ENCODE results near the gene VPS13D. TPM values are rescaled to one million over a fixed set of nuclear protein-coding genes. Genes with fewer than 3 reads are reported as not detected.
A peak's percentile ranks its signal among the peaks of the same experiment; 100 is the strongest.

The VPS13D gene
- polyA plus RNA-seq, 3 donors from 2014 or later: 4.2 to 9.9 (median 6.6) TPM

DNA sequence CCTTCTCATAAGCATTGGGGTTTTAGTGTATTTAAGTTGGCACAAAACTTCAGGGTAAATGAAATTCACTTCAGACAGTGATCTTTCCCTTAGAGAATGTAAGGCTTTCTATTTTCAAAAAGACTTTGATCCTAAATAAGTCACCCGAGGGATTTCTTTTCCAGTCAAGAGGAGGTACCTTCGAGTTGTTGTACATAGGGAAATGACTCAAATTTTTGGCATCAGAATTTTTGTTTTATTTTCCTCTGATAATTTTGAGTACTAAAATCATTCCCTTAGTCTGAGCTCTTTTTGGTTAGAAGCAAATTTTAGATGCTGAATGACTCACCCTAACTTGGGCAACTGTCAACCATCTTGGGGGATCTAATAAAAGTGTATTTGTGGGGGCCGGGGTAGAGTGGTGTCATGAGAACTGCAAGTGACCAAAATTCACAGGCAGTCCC, 194.3 kb downstream of the VPS13D start:
- Mint-ChIP-seq H3K27ac (peak overlapping the region; percentile 46 to 70 (median 62)), H3K4me1 (peaks cover 37 to 43% of the 10 kb centered on the region in 2 donors), H3K9me3 (no peaks in the 10 kb centered on the region), H3K4me3 (peak overlapping the region in 1 of 5 donors; percentile 11), H3K27me3 (ENCODE audit: low read depth in 3 of 3) (peaks cover 0 to 2% (median 0%) of the 10 kb centered on the region in 3 donors), H3K36me3 (peaks cover 3 to 27% (median 22%) of the 10 kb centered on the region in 3 donors)
- DNase-seq: no peak

DNA sequence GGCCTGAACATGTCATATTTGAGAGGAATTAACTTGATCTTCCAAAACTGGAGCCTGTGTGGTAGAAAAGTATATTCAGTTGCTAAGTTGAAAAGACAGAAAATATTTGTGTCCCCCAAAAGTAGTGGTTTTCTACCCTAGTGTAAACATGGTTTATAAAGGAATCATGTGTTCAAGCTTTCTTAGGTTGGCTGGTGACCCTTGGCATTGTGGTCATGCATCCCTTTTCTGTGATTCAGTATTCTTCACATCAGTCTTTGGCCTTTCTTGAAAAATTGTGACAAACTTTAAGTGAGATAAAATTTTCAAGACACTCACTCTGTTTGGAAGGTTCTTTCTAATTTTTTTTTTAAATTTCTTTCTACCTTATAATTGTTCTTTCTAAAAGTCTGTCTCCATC, 195.0 kb downstream of the VPS13D start:
- H3K9me3 Mint-ChIP-seq: no peaks in the 10 kb centered on the region
- H3K27me3 Mint-ChIP-seq (ENCODE audit: low read depth in 3 of 3): peaks cover 0 to 2% (median 0%) of the 10 kb centered on the region in 3 donors
- H3K27ac Mint-ChIP-seq: peak overlapping the region in 4 of 6 donors; percentile 46 to 70 (median 58)
- H3K4me1 Mint-ChIP-seq: peaks cover 37 to 43% of the 10 kb centered on the region in 2 donors
- H3K4me3 Mint-ChIP-seq: no peak overlapping the region
- H3K36me3 Mint-ChIP-seq: peaks cover 3 to 22% (median 17%) of the 10 kb centered on the region in 3 donors
- DNase-seq: no peak

DNA sequence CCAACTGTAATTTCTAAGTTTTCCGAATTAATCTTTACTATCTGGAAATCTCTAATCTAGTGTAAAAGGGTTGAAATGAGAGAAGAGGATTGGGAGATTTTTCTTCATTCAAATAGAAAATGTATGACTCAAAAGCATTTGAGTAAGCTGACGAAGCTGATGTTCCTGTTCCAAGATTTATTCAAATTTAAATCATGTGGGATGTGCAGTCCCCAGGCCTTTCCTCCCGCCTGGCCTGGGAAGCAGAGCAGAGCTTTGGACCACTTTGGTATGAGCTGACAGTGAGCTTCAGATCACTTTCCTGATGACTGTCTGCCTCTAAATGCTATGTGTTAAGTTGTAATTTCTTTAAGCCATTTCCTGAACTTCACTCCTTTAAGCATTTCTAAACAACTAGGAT, 196.2 kb downstream of the VPS13D start:
- no peaks in the 10 kb centered on the region for H3K9me3 Mint-ChIP-seq
- H3K27me3 Mint-ChIP-seq (ENCODE audit: low read depth in 3 of 3): peaks cover 0 to 2% (median 0%) of the 10 kb centered on the region in 3 donors
- H3K4me1 Mint-ChIP-seq: peaks cover 33 to 37% of the 10 kb centered on the region in 2 donors
- DNase-seq: no peak
- no peak overlapping the region for H3K4me3 Mint-ChIP-seq
- H3K36me3 Mint-ChIP-seq: peaks cover 3 to 22% (median 17%) of the 10 kb centered on the region in 3 donors
- H3K27ac Mint-ChIP-seq: no peak overlapping the region

DNA sequence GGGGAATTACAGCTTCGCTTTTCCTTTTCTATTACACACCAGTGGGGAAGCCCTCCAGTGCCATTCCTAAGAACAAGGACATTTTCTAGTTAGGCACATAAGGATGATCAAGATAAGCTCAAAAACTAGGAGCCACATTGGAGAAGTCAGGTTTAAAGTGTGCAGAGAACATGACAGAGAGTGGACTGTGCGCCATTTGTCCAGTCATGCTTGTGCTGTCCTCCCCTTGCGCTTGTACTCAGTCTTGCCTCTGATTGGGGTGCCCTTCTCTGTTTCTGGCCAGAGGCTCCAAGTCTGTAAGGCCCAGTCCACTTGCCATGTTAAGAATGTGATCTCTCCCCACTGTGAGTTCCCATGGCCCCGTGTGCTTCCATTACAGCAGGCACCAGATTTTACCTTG, 198.5 kb downstream of the VPS13D start:
- no peaks in the 10 kb centered on the region for H3K9me3 Mint-ChIP-seq
- H3K4me1 Mint-ChIP-seq: peaks cover 26 to 27% of the 10 kb centered on the region in 2 donors
- H3K27ac Mint-ChIP-seq: peak overlapping the region in 1 of 6 donors; percentile 31
- H3K36me3 Mint-ChIP-seq: peaks cover 3 to 13% (median 12%) of the 10 kb centered on the region in 3 donors
- DNase-seq: no peak
- H3K27me3 Mint-ChIP-seq (ENCODE audit: low read depth in 3 of 3): peaks cover 0 to 2% (median 2%) of the 10 kb centered on the region in 3 donors
- H3K4me3 Mint-ChIP-seq: no peak overlapping the region

DNA sequence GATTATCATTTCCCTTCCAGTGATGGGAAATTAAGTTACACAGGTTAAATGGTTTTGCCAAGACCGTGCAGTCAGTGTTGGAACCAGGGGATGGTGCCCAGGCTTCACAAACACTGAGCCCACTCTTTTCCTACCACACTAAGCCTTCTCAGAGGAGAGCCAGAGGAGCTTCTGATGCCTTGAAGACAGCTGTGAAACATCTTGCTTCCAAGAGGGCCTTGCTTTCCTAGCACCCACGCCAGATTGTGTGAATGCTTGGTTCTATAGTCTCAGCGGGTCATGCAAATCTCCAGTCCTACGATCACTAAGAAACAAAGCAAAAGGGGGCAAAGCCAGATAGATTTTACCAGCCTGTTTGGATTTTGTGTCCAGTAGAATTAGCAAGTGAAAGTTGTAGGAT, 200.7 kb downstream of the VPS13D start:
- H3K9me3 Mint-ChIP-seq: no peaks in the 10 kb centered on the region
- no peak overlapping the region for H3K27ac Mint-ChIP-seq
- H3K4me1 Mint-ChIP-seq: peaks cover 30 to 32% of the 10 kb centered on the region in 2 donors
- no peak for DNase-seq
- no peak overlapping the region for H3K4me3 Mint-ChIP-seq
- peaks cover 3 to 13% (median 12%) of the 10 kb centered on the region in 3 donors for H3K36me3 Mint-ChIP-seq
- H3K27me3 Mint-ChIP-seq (ENCODE audit: low read depth in 3 of 3): peaks cover 4 to 9% (median 5%) of the 10 kb centered on the region in 3 donors

DNA sequence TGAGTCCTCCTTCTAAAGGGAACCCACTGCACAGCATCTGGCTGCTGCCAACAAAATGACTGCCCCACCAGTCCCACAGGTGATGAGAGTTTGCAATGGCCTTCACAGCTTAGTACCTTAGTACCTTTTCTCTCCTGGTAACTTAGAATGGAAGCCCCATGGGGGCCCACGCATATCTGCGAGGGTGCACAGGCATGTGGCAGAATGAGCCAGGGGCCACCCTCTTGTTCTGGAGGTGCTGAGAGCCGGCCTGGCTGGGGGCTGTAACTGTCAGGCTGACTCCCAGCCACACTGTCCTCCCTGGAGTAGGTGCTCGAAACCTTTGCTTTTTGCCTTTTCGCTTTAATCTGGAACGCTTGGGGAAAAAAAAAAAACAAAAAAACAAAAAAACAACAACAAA, 203.1 kb downstream of the VPS13D start:
- H3K36me3 Mint-ChIP-seq: peaks cover 3 to 9% (median 9%) of the 10 kb centered on the region in 3 donors
- H3K4me1 Mint-ChIP-seq: peaks cover 54 to 56% of the 10 kb centered on the region in 2 donors
- peak overlapping the region in 4 of 5 donors; percentile 61 to 85 (median 73) for H3K4me3 Mint-ChIP-seq
- H3K9me3 Mint-ChIP-seq: no peaks in the 10 kb centered on the region
- H3K27me3 Mint-ChIP-seq (ENCODE audit: low read depth in 3 of 3): peaks cover 4 to 10% (median 10%) of the 10 kb centered on the region in 3 donors
- H3K27ac Mint-ChIP-seq: peak overlapping the region in 2 of 6 donors; percentile 84 to 90
- no peak for DNase-seq

DNA sequence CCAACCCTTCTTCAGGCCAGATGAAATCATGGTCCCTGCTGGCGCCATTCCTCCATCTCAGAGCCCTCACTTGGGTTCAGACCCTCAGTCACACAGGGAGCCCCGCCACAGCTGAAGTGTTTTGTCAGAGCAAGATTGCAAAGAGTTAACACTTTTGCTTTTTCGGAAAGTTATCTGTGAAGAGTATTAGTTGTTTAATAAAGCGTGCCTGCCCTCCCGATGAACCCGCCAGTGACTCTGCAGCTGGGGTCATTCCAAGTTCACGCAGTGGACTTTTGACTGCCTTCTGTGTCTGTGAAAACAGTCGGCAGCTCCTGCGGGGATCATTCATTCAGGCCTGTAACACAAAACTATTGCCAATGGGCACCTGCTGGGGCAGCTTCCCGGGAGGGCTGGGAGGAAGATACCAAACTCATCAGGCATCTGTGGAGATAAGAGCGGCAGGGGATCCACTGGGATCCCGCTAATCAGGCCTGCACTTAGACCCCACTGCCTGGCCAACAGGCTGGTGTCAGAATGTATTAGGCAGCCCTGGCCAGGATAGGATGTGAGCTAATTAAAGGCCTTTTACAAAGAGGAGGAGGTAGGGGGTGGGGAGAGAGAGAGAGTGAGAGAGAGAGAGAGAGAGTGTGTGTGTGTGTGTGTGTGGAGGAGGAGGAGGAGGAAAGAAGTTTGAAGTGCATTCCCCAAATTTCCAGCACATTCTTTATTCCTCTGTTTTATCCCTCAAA, 203.7 kb downstream of the VPS13D start:
- peaks cover 3 to 10% (median 10%) of the 10 kb centered on the region in 3 donors for H3K27me3 Mint-ChIP-seq (ENCODE audit: low read depth in 3 of 3)
- H3K36me3 Mint-ChIP-seq: peaks cover 2 to 8% (median 8%) of the 10 kb centered on the region in 3 donors
- no peak for DNase-seq
- peak overlapping the region; percentile 84 to 98 (median 92) for H3K27ac Mint-ChIP-seq
- no peaks in the 10 kb centered on the region for H3K9me3 Mint-ChIP-seq
- H3K4me1 Mint-ChIP-seq: peaks cover 60 to 62% of the 10 kb centered on the region in 2 donors
- peak overlapping the region; percentile 65 to 85 (median 81) for H3K4me3 Mint-ChIP-seq

DNA sequence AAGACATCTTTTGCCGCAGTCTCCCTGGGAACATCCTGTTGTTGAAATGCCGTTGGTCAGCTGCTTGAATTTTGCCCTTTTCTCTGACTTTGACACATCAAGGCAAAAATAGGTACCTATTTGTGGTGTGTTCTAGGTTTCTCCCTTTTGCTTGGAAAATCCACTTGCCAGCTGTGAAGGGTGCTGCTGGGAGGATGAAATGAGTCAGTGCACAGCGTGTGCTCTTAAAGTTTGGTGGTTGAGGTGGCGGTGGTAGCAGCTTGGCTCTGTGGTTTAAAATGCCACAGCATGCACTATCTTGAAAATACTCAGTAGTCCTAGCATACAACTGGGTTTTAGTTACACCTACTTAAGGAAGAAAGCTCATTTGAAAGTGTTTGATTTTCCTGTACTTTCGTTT, 204.3 kb downstream of the VPS13D start:
- Mint-ChIP-seq H3K9me3 (no peaks in the 10 kb centered on the region), H3K27ac (peak overlapping the region; percentile 84 to 98 (median 92)), H3K27me3 (ENCODE audit: low read depth in 3 of 3) (peaks cover 2 to 10% (median 10%) of the 10 kb centered on the region in 3 donors), H3K4me1 (peaks cover 67 to 69% of the 10 kb centered on the region in 2 donors), H3K36me3 (peaks cover 0 to under 1% (median under 1%) of the 10 kb centered on the region in 3 donors), H3K4me3 (peak overlapping the region; percentile 65 to 85 (median 81))
- peak; percentile 68 to 72 (median 71) for DNase-seq

DNA sequence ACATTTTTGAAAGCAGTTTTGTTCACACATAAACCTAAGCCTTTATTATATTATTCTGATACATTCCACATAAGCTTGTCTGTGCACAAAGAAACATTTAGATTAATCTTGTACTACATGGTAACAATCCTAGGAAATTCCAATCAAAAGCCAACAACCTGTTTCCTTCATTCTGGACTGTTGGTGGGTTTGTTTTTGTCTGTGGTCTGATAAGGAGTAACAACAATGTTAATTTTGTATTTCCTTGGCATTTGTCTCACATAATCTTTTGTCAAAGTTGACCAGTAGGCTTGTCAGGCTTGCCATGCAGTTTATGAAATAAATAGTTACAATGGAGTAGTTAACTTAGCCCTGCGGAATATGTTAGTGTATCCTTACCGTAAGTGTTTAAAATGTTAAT, 204.9 kb downstream of the VPS13D start:
- peaks cover 72 to 74% of the 10 kb centered on the region in 2 donors for H3K4me1 Mint-ChIP-seq
- no peak for DNase-seq
- H3K27me3 Mint-ChIP-seq (ENCODE audit: low read depth in 3 of 3): peaks cover 2 to 10% (median 10%) of the 10 kb centered on the region in 3 donors
- peak overlapping the region; percentile 65 to 85 (median 81) for H3K4me3 Mint-ChIP-seq
- no peaks in the 10 kb centered on the region for H3K9me3 Mint-ChIP-seq
- no peaks in the 10 kb centered on the region for H3K36me3 Mint-ChIP-seq
- peak overlapping the region; percentile 84 to 98 (median 92) for H3K27ac Mint-ChIP-seq

DNA sequence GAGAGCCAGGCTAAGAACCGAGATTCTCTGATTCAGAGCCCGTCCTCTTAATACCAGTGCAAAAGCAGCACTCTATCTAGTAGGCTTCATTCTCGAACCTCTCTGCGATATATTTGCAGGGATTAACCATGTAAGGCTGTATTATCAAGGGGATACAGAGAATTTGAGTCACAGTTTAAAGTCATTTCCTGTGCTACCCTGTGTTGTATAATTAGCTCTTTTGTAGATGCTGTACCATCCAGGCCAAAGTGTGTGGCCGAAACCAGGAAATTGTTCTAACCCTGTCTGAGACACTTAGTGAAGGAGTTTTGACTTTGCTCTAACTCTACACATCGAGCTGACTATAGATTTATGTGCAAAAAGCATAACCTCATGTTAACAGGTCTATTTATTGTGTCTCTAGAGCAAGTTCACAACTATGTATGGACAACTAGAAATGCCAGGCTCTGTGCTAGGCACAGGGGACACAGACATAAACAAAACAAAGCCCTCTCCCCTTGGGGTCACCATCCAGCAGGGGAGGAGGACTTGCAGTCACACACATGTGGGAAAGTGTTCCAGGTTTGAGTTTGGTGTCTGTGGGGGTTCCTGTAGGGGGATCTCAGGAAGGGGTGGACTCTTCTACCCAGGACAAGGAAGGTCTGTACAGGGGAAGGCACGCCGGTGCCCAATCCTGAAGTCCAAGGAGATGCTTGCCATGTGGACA, 206.0 kb downstream of the VPS13D start:
- Mint-ChIP-seq H3K36me3 (peaks cover 0 to 6% (median 4%) of the 10 kb centered on the region in 3 donors), H3K27ac (peak overlapping the region; percentile 84 to 98 (median 90)), H3K9me3 (no peaks in the 10 kb centered on the region), H3K4me3 (peak overlapping the region; percentile 73 to 85 (median 81)), H3K4me1 (peaks cover 82 to 83% of the 10 kb centered on the region in 2 donors), H3K27me3 (ENCODE audit: low read depth in 3 of 3) (peaks cover 4 to 10% (median 10%) of the 10 kb centered on the region in 3 donors)
- DNase-seq: peak; percentile 56 to 64 (median 58)

DNA sequence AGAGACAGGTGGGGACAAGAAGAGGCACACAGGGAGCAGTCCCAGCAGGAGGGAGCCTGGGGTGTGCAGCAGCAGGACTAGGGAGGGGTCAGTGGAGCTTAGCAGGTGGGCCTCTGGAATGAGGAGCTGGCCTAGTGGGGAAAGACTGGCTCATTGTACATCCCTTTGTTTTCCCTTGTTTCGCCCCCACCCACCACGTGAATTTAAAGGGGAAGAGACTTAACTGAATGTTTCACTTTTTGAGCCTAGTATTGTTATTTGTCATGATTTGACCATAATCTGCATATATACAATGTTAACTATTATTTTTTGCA, 206.5 kb downstream of the VPS13D start:
- Mint-ChIP-seq H3K4me1 (peaks cover 86 to 88% of the 10 kb centered on the region in 2 donors), H3K27ac (peak overlapping the region; percentile 84 to 98 (median 90)), H3K36me3 (peaks cover 0 to 6% (median 4%) of the 10 kb centered on the region in 3 donors), H3K4me3 (peak overlapping the region; percentile 73 to 85 (median 81)), H3K9me3 (no peaks in the 10 kb centered on the region), H3K27me3 (ENCODE audit: low read depth in 3 of 3) (peaks cover 4 to 10% (median 10%) of the 10 kb centered on the region in 3 donors)
- DNase-seq: no peak

DNA sequence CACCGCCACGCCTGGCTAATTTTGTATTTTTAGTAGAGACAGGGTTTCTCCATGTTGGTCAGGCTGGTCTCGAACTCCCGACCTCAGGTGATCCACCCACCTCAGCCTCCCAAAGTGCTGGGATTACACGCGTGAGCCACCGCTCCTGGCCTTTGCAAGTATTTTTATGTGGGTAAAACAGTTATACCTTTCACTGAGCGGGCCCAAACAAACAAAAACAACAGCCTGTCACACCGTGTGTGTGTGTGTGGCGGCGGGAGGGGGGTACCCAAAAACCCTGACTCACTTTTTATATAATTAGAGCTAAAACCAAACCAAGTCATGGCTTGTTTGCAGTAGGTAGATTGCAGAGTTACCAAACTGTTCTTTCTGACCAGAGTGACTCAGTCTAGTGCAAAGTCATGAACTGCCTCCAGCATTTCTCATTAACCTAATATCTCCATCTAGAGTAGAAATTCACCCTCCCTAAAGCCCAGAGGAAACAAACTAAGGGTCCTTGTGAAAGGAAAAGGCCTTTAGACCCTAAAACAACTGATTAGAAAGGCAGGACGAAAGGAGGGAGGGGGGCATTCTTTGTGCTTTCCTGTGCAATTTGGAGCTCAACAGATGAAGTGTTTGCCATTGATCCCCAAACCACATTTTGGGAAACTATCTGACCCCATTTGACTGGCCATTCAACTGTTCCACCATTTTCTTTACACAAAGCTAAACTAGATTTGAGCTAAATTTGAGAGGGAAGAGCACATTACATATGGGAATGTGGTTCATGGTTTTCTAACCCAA, 207.2 kb downstream of the VPS13D start:
- peak in 1 of 3 donors; percentile 28 for DNase-seq
- Mint-ChIP-seq H3K27me3 (ENCODE audit: low read depth in 3 of 3) (peaks cover 4 to 10% (median 9%) of the 10 kb centered on the region in 3 donors), H3K4me3 (peak overlapping the region; percentile 53 to 85 (median 73)), H3K27ac (peak overlapping the region; percentile 84 to 98 (median 90)), H3K36me3 (peaks cover 0 to 6% (median 4%) of the 10 kb centered on the region in 3 donors), H3K4me1 (peaks cover 93% of the 10 kb centered on the region in 2 donors), H3K9me3 (no peaks in the 10 kb centered on the region)

DNA sequence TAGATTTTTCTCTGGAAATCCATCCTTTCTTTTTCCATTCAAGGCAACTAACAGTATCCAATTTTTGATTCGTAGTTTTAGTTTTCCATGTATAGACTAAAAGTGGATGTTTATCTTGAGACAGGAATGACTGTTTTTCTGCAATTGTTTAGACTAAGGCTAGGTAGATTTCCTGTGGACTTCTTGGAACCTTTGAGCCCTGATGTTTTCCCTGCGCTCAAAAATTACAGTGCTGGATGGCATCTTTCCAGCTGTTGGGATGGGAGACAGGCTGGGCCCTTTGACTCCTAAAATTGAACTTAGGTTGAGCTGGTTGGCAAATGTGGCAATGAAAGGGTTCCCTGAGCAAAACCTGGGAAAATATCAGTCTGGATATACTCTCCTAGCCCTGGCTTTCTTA, 207.8 kb downstream of the VPS13D start:
- DNase-seq: no peak
- Mint-ChIP-seq H3K27ac (peak overlapping the region; percentile 84 to 98 (median 94)), H3K27me3 (ENCODE audit: low read depth in 3 of 3) (peaks cover 4 to 10% (median 9%) of the 10 kb centered on the region in 3 donors), H3K9me3 (no peaks in the 10 kb centered on the region), H3K4me1 (peaks cover 95 to 97% of the 10 kb centered on the region in 2 donors), H3K4me3 (peak overlapping the region; percentile 31 to 85 (median 75)), H3K36me3 (peaks cover 0 to 6% (median 4%) of the 10 kb centered on the region in 3 donors)
